Suprapubic skin (tissue), 3 donors: ENCODE measurements around the gene UNC13B.
"Not testable (repeated sequence)": the region's sequence is repeated elsewhere in the genome, so short reads cannot be mapped to it uniquely, and the experiment has no call there.

ENCODE experiments used
- EP300 ChIP-seq: sonication (generic); formaldehyde crosslinking; IDR thresholded peaks from one replicate; pipeline ENCODE4 v1.6.1; 2017; ENCODE audit warnings: antibody characterized with exemption
- TF ChIP-seq, protein P1 (sequence below), 2 donors: fragments of 200-600 bp in 1 of 2; fragments of 450-650 bp in 1 of 2; sonication (generic) in 1 of 2; IDR thresholded peaks; one replicate each; pipeline ENCODE4 v1.5.1; 2016 to 2019; ENCODE audit warnings: antibody characterized with exemption in 2 of 2, mild to moderate bottlenecking in 1 of 2, moderate library complexity in 1 of 2

- not testable (repeated sequence) for TF ChIP-seq EP300
- TF ChIP-seq, protein P1, sequence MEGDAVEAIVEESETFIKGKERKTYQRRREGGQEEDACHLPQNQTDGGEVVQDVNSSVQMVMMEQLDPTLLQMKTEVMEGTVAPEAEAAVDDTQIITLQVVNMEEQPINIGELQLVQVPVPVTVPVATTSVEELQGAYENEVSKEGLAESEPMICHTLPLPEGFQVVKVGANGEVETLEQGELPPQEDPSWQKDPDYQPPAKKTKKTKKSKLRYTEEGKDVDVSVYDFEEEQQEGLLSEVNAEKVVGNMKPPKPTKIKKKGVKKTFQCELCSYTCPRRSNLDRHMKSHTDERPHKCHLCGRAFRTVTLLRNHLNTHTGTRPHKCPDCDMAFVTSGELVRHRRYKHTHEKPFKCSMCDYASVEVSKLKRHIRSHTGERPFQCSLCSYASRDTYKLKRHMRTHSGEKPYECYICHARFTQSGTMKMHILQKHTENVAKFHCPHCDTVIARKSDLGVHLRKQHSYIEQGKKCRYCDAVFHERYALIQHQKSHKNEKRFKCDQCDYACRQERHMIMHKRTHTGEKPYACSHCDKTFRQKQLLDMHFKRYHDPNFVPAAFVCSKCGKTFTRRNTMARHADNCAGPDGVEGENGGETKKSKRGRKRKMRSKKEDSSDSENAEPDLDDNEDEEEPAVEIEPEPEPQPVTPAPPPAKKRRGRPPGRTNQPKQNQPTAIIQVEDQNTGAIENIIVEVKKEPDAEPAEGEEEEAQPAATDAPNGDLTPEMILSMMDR (IDR thresholded peaks at IDR 0.05), result not testable (repeated sequence)
Measured at GRCh38 chr9:35147941-35148563, 13.8 kb upstream of the UNC13B start.
